ENCODE data around the gene OSBPL8. TPM values are rescaled to one million over a fixed set of nuclear protein-coding genes. Genes with fewer than 3 reads are reported as not detected.

Gene OSBPL8
- total and polyA plus RNA-seq, 2 experiments from 2014 or later = 78.0 to 124 TPM

- no peak for ATAC-seq
Measured at GRCh38 chr12:76490763-76491162, 68.8 kb downstream of the OSBPL8 start.

More at GRCh38 chr12:76490763-76491162, 68.8 kb downstream of the OSBPL8 start:
- Histone ChIP-seq H3F3A (replicated peaks; ENCODE audit: low read depth) (no peaks in the 10 kb centered on the region), H2AFZ (no peak overlapping the region), H3K27me3 (ENCODE audit: insufficient read depth) (no peaks in the 10 kb centered on the region), H4K20me1 (replicated peaks; ENCODE audit: insufficient read depth) (no peaks in the 10 kb centered on the region), H3K9me2 (ENCODE audit: insufficient read depth) (no peaks in the 10 kb centered on the region), H3K79me2 (replicated peaks; ENCODE audit: insufficient read depth) (peaks cover 17% of the 10 kb centered on the region; the same call in 1 of the 2 replicates), H3K4me1 (ENCODE audit: insufficient read depth) (no peaks in the 10 kb centered on the region), H3K4me2 (no peak overlapping the region), H3K4me3 (no peak overlapping the region), H3K36me3 (ENCODE audit: insufficient read depth) (no peaks in the 10 kb centered on the region; the same call in 1 of the 2 replicates), H3K27ac (ENCODE audit: low read depth) (no peak overlapping the region)
- TF ChIP-seq POLR2AphosphoS5 (IDR thresholded peaks at IDR 0.05; ENCODE audit: low read depth) = no peak
- no peak for TF ChIP-seq ZNF114 (CRISPR knock-in tag; IDR thresholded peaks at IDR 0.05)
- TF ChIP-seq CTCF (conservative IDR thresholded peaks at IDR 0.05; ENCODE audit: low read depth in 2 of 2) = no peak
- TF ChIP-seq EZH2phosphoT487 (IDR thresholded peaks at IDR 0.05; ENCODE audit: unreplicated experiment) = no peak
- no peak for TF ChIP-seq JUNB (IDR thresholded peaks at IDR 0.05; ENCODE audit: unreplicated experiment)
- TF ChIP-seq ZNF462 (CRISPR knock-in tag; IDR thresholded peaks at IDR 0.05) = no peak
- no peak for TF ChIP-seq ETS1 (IDR thresholded peaks at IDR 0.05)
- TF ChIP-seq NANOG (IDR thresholded peaks at IDR 0.05; ENCODE audit: borderline replicate concordance) = no peak
- no peak for TF ChIP-seq CREB1 (CRISPR knock-in tag; IDR thresholded peaks at IDR 0.05; ENCODE audit: low read depth)
- no peak for TF ChIP-seq STAT1 (IDR thresholded peaks at IDR 0.05; ENCODE audit: unreplicated experiment)
- TF ChIP-seq REST (IDR thresholded peaks at IDR 0.05; ENCODE audit: unreplicated experiment) = no peak
- TF ChIP-seq ZNF331 (CRISPR knock-in tag; IDR thresholded peaks at IDR 0.05; ENCODE audit: low read depth) = no peak
- TF ChIP-seq EZH2 (IDR thresholded peaks at IDR 0.05; ENCODE audit: low read depth, unreplicated experiment) = no peak
- no peak for DNase-seq (ENCODE audit: low spot score)
- Mint-ChIP-seq H3K27ac (no peak overlapping the region), H3K4me3 (no peak overlapping the region), H3K36me3 (ENCODE audit: low read depth) (peaks cover 40% of the 10 kb centered on the region), H3K9me3 (peaks cover 15% of the 10 kb centered on the region), H3K4me1 (no peaks in the 10 kb centered on the region), H3K27me3 (ENCODE audit: insufficient read depth, low read depth, poor library complexity) (no peaks in the 10 kb centered on the region)

All from GM23338 (cell line).